ENCODE measurements around the gene TRIM8.

The TRIM8 gene

GRCh38 chr10:102616066-102616770 is 28.1 kb upstream of the TRIM8 start:
- peak; percentile 36 for DNase-seq (ENCODE audit: low spot score)

GRCh38 chr10:102617041-102617440 is 27.2 kb upstream of the TRIM8 start:
- DNase-seq (ENCODE audit: low spot score), result no peak

GRCh38 chr10:102617816-102618215 is 26.5 kb upstream of the TRIM8 start:
- DNase-seq (ENCODE audit: low spot score), result no peak

DNA sequence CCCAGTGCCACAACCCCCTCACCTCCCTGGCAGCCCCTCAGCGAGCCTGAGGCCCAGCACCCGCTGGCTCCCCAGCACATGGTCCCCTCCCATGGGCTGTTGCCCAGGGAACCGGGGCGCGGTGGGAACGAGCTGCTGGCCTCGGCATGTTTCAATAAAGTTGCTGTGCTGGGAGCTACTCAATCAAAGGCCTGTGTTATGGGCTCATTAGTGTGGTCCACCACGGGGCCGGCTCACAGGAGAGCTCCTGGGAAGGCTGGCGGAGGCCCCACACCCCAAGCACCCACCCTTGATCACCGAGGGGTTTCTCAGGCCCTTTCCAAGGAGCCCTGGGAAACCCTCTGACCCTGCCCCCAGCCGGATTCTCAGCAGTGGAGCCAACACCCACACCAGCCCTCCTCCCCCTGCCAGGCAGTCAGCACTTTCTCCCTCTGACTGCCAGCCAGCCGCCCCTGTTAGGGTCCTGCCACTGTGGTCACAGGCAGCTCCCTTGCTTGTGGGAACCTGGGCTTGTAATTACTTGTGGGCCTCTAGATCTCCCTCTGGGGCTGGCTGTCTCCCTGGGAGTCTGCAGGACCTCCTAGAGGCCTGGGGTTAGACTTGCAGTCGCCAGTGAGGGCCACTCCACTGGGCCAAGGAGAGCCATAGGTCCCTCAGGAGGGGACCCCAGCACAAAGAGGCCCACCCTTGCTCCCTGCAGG is 24.8 kb upstream of the TRIM8 start:
- no peak for DNase-seq (ENCODE audit: low spot score)

GRCh38 chr10:102620138-102620590 is 24.1 kb upstream of the TRIM8 start:
- no peak for DNase-seq (ENCODE audit: low spot score)

GRCh38 chr10:102620591-102621442 is 23.5 kb upstream of the TRIM8 start:
- DNase-seq (ENCODE audit: low spot score), result no peak

DNA sequence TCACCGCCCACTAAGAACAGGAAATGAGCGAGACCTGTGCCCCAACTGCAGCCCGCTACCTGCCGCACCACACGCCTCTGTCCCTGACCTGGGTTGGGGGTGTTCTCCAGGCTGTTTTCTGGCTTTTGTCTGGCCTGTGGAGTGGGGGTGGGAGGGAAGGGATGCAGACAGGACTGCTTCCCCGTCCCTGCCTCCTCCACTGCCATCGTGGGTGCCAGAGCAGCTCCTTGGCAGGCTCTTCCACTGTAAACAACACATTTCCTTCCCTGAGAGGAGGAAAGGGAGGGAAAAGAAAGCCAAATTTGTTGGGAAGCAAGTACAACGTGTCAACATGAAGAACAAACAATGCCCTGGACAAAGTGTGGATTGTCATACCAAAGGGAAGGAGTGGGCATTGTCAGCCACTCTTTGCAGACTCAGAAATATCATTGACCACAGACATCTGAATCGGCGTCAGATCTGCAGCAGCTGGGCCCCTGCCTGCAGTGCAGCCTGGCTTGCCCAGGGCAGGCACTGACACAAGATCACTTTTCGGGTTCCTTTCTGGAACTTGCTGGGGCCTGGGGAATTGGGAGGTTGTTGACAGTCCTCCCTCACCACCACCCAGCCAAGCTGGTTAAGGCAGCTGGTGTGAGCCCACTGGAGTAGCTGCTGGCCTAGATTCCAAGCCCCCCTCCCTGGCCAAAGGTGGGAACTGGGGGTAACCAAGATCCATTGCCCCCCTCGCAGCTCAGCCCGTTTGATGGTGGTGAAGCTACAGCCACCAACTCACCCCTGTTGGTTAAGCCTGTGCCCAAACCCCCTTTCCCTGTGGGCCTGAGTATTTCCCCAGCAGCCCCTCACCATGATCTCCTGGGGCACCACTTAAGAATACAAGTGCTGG is 22.6 kb upstream of the TRIM8 start:
- peak; percentile 43 for DNase-seq (ENCODE audit: low spot score)

GRCh38 chr10:102624094-102624493 is 20.2 kb upstream of the TRIM8 start:
- DNase-seq (ENCODE audit: low spot score), result no peak

GRCh38 chr10:102624751-102625645 is 19.3 kb upstream of the TRIM8 start:
- no peak for DNase-seq (ENCODE audit: low spot score)

GRCh38 chr10:102626026-102626685 is 18.1 kb upstream of the TRIM8 start:
- no peak for DNase-seq (ENCODE audit: low spot score)

DNA sequence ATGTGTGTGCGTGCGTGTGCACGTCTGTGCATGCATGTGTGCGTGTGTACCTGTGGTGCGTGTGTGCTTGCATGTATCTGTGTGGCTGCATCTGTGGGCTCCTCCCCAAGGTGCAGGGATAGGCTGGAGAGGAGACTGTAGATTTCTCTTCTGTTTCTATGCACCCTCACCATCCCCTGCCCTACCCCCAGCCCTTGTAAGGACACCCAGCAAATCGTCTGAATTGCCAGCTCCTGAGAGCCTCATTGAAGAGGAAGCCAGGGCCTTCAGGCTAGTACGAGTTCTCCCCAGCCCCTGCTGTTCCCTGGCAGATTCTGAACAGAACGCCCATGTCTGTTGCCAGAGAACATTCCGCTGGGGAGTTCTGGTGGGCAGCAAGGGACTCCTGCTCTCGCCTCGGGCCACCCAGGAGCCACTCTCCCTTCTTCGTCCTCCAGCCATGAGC is 17.0 kb upstream of the TRIM8 start:
- DNase-seq (ENCODE audit: low spot score), result no peak

- DNase-seq (ENCODE audit: low spot score), result peak; percentile 72
These were observed 16.5 kb upstream of the TRIM8 start for GRCh38 chr10:102627736-102628293.

DNA sequence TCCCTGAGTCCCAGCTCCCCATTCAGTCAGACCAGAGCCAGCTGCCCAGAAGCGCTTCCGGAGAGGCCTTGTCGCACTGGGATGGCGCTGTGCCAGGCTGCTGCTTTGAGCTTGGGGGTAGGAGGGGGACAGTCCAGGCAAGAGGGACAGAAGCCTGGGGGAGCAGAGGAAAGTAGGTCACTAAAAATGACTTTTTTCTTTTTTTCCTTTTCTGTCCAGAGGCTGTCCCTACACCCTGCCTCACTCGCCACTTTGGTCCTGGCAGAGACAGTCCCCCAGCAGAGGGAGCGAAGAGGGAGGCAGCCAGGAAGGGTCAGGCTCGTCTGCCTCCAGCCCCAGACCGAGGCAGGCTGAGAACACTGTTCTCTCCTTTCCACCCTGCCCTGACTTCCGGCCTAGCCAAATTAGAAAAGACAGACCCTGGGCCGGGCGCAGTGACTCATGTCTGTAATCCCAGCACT is 15.8 kb upstream of the TRIM8 start:
- DNase-seq (ENCODE audit: low spot score), result peak; percentile 31

DNA sequence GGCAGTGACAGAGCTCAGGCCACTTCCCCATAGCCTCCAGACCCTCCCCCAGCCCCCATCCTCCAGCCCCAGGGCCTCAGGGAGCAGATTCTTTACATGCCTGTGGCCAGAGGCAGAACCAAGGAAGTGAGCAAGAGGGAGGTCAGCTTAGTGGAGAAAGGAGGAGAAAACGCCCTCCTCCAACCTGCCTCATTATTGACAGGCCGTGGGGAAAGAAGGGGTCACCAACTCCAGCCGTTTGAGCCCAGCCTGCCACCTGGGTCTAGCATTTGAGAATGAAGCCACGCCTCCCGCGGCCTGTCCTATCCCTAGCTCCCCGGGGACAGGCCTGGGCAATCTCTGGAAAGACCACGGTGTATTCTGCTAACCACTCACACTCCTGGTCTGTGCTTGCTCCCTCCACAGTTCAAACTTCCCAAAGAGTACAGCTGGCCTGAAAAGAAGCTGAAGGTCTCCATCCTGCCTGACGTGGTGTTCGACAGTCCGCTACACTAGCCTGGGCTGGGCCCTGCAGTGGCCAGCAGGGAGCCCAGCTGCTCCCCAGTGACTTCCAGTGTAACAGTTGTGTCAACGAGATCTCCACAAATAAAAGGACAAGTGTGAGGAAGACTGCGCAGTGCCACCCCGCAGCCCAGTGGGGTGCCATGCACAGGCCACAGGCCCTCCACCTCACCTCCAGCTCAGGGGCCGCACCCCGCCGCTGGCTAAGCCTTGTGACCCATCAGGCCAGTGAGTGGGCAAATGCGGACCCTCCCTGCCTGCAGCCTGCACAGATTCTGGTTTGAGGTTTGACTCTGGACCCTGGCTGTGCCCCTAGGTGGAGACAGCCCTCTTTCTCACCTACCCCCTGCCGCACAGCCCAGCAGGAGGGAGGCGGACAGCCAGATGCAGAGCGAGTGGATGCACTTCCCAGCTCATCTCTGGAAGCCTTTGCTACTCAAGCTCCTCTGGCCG is 14.3 kb upstream of the TRIM8 start:
- peak; percentile 85 for DNase-seq (ENCODE audit: low spot score)

DNA sequence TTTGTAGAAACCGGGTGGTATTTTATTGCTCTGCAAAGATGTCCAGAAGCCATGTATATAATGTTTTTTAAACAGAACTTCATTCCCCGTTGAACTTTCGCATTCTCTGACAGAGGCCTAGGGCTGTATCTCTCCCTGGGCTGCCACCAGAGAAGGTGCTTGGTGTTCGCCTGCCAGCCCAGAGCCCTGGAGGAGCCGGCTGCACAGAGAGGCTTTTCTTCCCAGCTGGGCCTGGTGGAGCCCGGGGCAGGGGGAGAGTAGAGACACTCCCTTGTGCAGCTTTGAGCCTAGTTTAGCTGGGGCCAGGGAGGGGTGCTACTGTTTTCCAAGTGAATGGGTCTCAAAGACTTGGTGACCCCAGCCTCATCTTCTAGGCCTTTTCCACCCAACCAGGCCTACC is 13.6 kb upstream of the TRIM8 start:
- no peak for DNase-seq (ENCODE audit: low spot score)

DNA sequence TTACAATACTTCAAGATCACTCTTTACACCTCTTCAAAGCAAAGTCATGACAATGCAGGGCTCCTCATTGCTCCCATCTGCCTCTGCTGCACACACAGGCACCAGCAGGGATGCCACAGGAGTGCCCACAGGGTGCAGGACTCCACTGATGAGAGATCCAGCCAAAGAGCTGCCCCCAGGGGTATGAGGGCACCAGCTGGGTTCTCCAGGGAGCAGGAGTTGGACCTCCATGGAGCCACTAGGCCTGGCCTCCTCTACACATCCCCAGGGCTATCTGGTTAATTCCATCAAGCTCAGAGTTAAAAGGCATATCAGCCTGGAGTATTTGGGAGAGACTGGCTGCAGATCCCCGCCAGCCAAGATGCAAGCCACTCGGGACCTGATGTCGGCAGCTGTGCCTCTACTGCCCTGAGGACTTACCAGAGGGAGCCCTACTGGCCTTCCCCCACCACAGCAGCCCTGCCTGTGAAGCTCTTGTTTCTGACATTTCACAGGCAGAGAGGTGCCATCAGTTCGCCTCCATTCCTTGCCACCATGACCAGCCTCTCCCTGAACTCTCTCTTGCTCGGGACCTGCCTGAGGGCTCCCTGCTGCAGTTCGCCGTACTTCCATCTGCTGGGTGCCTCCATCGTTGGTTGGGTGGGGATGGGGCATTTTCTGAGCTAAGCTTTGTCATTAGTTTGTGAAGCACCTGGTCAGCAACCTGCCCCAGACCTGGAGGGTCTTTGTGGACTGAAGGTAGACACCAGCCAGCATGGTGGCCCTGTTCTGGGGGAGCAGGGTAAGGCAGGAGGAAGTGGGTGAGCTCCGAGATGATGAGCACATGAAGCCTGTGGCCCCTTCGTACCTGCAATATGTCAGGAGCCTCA is 12.5 kb upstream of the TRIM8 start:
- DNase-seq (ENCODE audit: low spot score), result no peak

DNA sequence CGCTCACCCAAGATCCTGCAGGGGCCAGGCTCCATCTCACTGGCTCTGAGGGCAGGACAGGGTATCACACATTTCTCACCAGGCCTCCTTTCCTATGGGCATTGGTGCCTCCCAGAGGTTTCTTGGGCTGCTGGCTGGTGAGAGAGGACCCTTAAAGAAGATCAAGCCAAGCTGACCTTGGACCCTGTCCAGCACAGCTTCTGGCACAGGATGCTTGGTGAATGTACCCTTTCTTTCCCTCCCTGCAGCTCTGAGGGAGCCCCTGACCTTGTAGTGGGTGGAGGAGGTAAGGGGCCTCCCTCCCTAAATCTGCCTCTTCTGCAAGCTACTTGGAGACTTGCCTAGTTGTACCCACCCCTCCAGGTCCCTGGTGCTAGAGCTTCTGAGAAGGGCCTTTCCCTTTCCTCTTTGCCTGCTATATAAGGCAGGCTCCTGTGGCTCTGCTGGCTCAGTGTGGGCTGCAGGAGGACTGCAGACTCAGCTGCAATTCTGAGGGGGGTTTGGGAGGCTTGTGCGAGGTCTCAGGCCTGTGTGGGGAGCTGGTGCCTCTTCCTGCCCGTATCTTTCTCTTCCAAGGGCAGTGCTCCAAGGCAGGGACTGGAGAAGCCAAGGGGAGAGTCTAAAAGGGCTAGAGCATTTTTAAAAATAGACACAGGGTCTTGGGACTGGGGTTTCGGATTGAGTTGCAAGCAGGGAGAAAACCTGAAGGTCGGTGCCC is 11.7 kb upstream of the TRIM8 start:
- DNase-seq (ENCODE audit: low spot score), result no peak
